Measurements from ENCODE around the gene ICAM1.

Gene ICAM1

DNA sequence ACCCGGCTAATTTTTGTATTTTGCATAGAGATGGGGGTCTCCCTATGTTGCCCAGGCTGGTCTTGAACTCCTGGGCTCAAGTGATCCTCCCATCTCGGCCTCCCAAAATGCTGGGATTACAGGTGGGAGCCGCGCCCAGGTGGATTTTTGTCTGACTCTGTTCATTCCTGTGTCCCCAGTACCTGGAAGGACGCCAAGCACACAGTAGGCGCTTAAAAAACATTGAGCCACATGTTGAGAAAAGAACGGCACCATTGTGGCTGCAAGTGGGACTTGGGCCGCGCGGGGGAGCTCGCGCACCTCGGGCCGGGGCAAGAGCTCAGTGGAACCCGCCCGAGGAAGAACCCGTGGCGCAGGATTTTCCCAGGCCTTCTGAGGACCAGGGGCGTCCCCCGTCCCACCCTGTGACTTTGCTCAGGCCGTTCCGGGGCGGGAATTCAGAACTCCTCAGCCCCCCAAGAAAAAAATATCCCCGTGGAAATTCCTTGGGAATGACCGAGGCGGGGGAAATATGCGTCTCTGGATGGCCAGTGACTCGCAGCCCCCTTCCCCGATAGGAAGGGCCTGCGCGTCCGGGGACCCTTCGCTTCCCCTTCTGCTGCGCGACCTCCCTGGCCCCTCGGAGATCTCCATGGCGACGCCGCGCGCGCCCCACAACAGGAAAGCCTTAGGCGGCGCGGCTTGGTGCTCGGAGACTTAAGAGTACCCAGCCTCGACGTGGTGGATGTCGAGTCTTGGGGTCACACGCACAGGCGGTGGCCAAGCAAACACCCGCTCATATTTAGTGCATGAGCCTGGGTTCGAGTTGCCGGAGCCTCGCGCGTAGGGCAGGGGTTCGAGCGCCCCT is 1.4 kb upstream of the ICAM1 start:
- Histone ChIP-seq H3K4me3 (ENCODE audit: insufficient read length, low read depth) (peak overlapping the region; percentile 41), H3K9me3 (ENCODE audit: insufficient read depth, low read length) (no peaks in the 10 kb centered on the region), H3K9ac (ENCODE audit: insufficient read length, low read depth) (peak overlapping the region; percentile 62), H3K4me1 (ENCODE audit: insufficient read depth, insufficient read length) (peaks cover 11% of the 10 kb centered on the region), H3K27me3 (ENCODE audit: insufficient read depth, insufficient read length) (peaks cover 13% of the 10 kb centered on the region), H3K36me3 (ENCODE audit: insufficient read depth, insufficient read length, low read length) (peaks cover 1% of the 10 kb centered on the region)
- DNase-seq (ENCODE audit: low read depth, low spot score) = no peak
- TF ChIP-seq SUZ12 (IDR thresholded peaks at IDR 0.05; ENCODE audit: extremely low read depth, insufficient read depth, insufficient read length) (no peak), ZNF274 (IDR thresholded peaks at IDR 0.05; ENCODE audit: low read depth, low read length) (no peak), YY1 (IDR thresholded peaks at IDR 0.05; ENCODE audit: insufficient read depth, insufficient read length) (no peak)

DNA sequence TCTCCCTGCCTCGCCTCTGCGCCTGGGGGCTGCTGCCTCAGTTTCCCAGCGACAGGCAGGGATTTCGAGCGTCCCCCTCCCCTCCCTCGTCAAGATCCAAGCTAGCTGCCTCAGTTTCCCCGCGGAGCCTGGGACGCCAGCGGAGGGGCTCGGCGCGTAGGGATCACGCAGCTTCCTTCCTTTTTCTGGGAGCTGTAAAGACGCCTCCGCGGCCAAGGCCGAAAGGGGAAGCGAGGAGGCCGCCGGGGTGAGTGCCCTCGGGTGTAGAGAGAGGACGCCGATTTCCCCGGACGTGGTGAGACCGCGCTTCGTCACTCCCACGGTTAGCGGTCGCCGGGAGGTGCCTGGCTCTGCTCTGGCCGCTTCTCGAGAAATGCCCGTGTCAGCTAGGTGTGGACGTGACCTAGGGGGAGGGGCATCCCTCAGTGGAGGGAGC is 722 bp upstream of the ICAM1 start:
- TF ChIP-seq SUZ12 (IDR thresholded peaks at IDR 0.05; ENCODE audit: extremely low read depth, insufficient read depth, insufficient read length) (no peak), ZNF274 (IDR thresholded peaks at IDR 0.05; ENCODE audit: low read depth, low read length) (no peak), YY1 (IDR thresholded peaks at IDR 0.05; ENCODE audit: insufficient read depth, insufficient read length) (no peak)
- Histone ChIP-seq H3K27me3 (ENCODE audit: insufficient read depth, insufficient read length) (peaks cover 13% of the 10 kb centered on the region), H3K9ac (ENCODE audit: insufficient read length, low read depth) (peak overlapping the region; percentile 62), H3K9me3 (ENCODE audit: insufficient read depth, low read length) (no peaks in the 10 kb centered on the region), H3K4me3 (ENCODE audit: insufficient read length, low read depth) (peak overlapping the region; percentile 41), H3K36me3 (ENCODE audit: insufficient read depth, insufficient read length, low read length) (peaks cover 6% of the 10 kb centered on the region), H3K4me1 (ENCODE audit: insufficient read depth, insufficient read length) (peaks cover 11% of the 10 kb centered on the region)
- no peak for DNase-seq (ENCODE audit: low read depth, low spot score)

GRCh38 chr19:10271543-10272086 is 695 bp downstream of the ICAM1 start:
- TF ChIP-seq SUZ12 (IDR thresholded peaks at IDR 0.05; ENCODE audit: extremely low read depth, insufficient read depth, insufficient read length) = no peak
- TF ChIP-seq YY1 (IDR thresholded peaks at IDR 0.05; ENCODE audit: insufficient read depth, insufficient read length) = no peak
- no peak for TF ChIP-seq ZNF274 (IDR thresholded peaks at IDR 0.05; ENCODE audit: low read depth, low read length)
- Histone ChIP-seq H3K9me3 (ENCODE audit: insufficient read depth, low read length) (no peaks in the 10 kb centered on the region), H3K9ac (ENCODE audit: insufficient read length, low read depth) (peak overlapping the region; percentile 62), H3K36me3 (ENCODE audit: insufficient read depth, insufficient read length, low read length) (peaks cover 6% of the 10 kb centered on the region), H3K4me3 (ENCODE audit: insufficient read length, low read depth) (peak overlapping the region; percentile 41), H3K27me3 (ENCODE audit: insufficient read depth, insufficient read length) (peaks cover 13% of the 10 kb centered on the region), H3K4me1 (ENCODE audit: insufficient read depth, insufficient read length) (peaks cover 11% of the 10 kb centered on the region)
- no peak for DNase-seq (ENCODE audit: low read depth, low spot score)

GRCh38 chr19:10274589-10274988 is 3.7 kb downstream of the ICAM1 start:
- Histone ChIP-seq H3K4me3 (ENCODE audit: insufficient read length, low read depth) (no peak overlapping the region), H3K9me3 (ENCODE audit: insufficient read depth, low read length) (no peaks in the 10 kb centered on the region), H3K4me1 (ENCODE audit: insufficient read depth, insufficient read length) (peaks cover 8% of the 10 kb centered on the region), H3K27me3 (ENCODE audit: insufficient read depth, insufficient read length) (peaks cover 11% of the 10 kb centered on the region), H3K36me3 (ENCODE audit: insufficient read depth, insufficient read length, low read length) (peaks cover 6% of the 10 kb centered on the region), H3K9ac (ENCODE audit: insufficient read length, low read depth) (no peak overlapping the region)
- no peak for DNase-seq (ENCODE audit: low read depth, low spot score)
- no peak for TF ChIP-seq YY1 (IDR thresholded peaks at IDR 0.05; ENCODE audit: insufficient read depth, insufficient read length)
- TF ChIP-seq ZNF274 (IDR thresholded peaks at IDR 0.05; ENCODE audit: low read depth, low read length) = no peak
- no peak for TF ChIP-seq SUZ12 (IDR thresholded peaks at IDR 0.05; ENCODE audit: extremely low read depth, insufficient read depth, insufficient read length)

DNA sequence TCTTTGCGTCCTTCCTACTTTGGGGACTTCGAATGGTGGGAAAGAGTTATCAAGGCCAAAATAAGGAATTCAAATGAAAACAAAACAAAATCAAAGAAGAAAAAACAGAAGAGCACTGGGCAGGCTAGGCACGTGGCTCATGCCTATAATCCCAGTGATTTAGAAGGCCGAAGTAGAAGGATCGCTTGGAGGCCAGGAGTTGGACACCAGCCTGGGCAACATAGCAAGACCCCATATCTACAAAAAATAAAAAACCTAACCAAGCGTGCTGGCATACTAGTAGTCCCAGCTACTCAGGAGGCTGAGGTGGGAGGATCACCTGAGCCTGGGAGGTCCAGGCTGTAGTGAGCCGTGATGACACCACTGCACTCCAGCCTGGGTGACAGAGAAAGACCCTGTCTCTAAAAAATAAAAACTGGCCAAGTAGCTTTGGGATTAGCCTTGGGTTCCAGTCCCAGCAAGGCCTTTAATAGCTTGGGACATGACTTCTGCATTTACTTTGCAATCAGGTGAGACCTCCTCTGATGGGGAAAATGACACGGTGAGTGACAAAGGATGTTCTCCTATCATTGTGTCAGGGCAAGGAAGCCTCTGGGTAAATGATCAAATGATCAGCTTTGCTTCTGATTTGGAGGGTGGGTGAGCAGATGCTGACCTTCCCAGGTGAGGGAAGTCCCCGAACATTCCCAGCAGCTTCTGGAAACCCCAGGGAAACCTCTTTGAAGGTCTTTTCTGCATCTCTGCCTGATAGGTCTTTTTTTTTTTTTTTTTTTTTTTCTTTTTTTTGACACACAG is 7.1 kb downstream of the ICAM1 start:
- peaks cover 6% of the 10 kb centered on the region for H3K36me3 ChIP-seq (ENCODE audit: insufficient read depth, insufficient read length, low read length)
- no peaks in the 10 kb centered on the region for H3K4me1 ChIP-seq (ENCODE audit: insufficient read depth, insufficient read length)
- TF ChIP-seq YY1 (IDR thresholded peaks at IDR 0.05; ENCODE audit: insufficient read depth, insufficient read length) (no peak), ZNF274 (IDR thresholded peaks at IDR 0.05; ENCODE audit: low read depth, low read length) (no peak), SUZ12 (IDR thresholded peaks at IDR 0.05; ENCODE audit: extremely low read depth, insufficient read depth, insufficient read length) (no peak)
- no peak for DNase-seq (ENCODE audit: low read depth, low spot score)
- no peaks in the 10 kb centered on the region for H3K27me3 ChIP-seq (ENCODE audit: insufficient read depth, insufficient read length)
- H3K4me3 ChIP-seq (ENCODE audit: insufficient read length, low read depth) = no peak overlapping the region
- no peak overlapping the region for H3K9ac ChIP-seq (ENCODE audit: insufficient read length, low read depth)
- no peaks in the 10 kb centered on the region for H3K9me3 ChIP-seq (ENCODE audit: insufficient read depth, low read length)

- DNase-seq (ENCODE audit: low read depth, low spot score) = no peak
- Histone ChIP-seq H3K36me3 (ENCODE audit: insufficient read depth, insufficient read length, low read length) (peaks cover 13% of the 10 kb centered on the region), H3K9ac (ENCODE audit: insufficient read length, low read depth) (no peak overlapping the region), H3K4me3 (ENCODE audit: insufficient read length, low read depth) (no peak overlapping the region), H3K9me3 (ENCODE audit: insufficient read depth, low read length) (no peaks in the 10 kb centered on the region), H3K4me1 (ENCODE audit: insufficient read depth, insufficient read length) (peaks cover 7% of the 10 kb centered on the region), H3K27me3 (ENCODE audit: insufficient read depth, insufficient read length) (no peaks in the 10 kb centered on the region)
- TF ChIP-seq ZNF274 (IDR thresholded peaks at IDR 0.05; ENCODE audit: low read depth, low read length) (no peak), YY1 (IDR thresholded peaks at IDR 0.05; ENCODE audit: insufficient read depth, insufficient read length) (no peak), SUZ12 (IDR thresholded peaks at IDR 0.05; ENCODE audit: extremely low read depth, insufficient read depth, insufficient read length) (no peak)
These were observed 8.0 kb downstream of the ICAM1 start for GRCh38 chr19:10278935-10279334.
